ENCODE measurements around the gene THEMIS2.

GRCh38 chr1:27872059-27872801 is at the start of gene THEMIS2:
- TF ChIP-seq ZNF674 (CRISPR knock-in tag; IDR thresholded peaks at IDR 0.05; ENCODE audit: low read depth) (no peak), YY1 (IDR thresholded peaks at IDR 0.05; ENCODE audit: insufficient read depth, insufficient replicate concordance, low read depth, low read length) (no peak), STAT6 (CRISPR knock-in tag; IDR thresholded peaks at IDR 0.05; ENCODE audit: borderline replicate concordance) (no peak), MTF1 (CRISPR knock-in tag; IDR thresholded peaks at IDR 0.05) (no peak), CEBPZ (IDR thresholded peaks at IDR 0.05; ENCODE audit: low read length) (no peak), SUZ12 (IDR thresholded peaks at IDR 0.05; ENCODE audit: low read depth, low read length) (no peak), JUND (CRISPR knock-in tag; IDR thresholded peaks at IDR 0.05) (no peak)

Data from HepG2 (cell line).